HL-60 (cell line): Measurements from ENCODE around the gene AGAP1.

Experiments used
- CTCF ChIP-seq: IDR thresholded peaks from one replicate; pipeline ENCODE4 v1.5.1; 2011; ENCODE audit warnings: low read length, control low read depth, inconsistent platforms; ENCODE audit not compliant: insufficient read depth
- GABPA ChIP-seq: IDR thresholded peaks from 2 replicates; pipeline ENCODE4 v1.6.1; 2012; ENCODE audit warnings: low read depth

- no peak for TF ChIP-seq CTCF
- TF ChIP-seq GABPA, result no peak
Measured at GRCh38 chr2:235979037-235979436, 485.2 kb downstream of the AGAP1 start.
